Endothelial cell of umbilical vein (primary cell): ENCODE data around the gene KCNMB2. TPM values are rescaled to one million over a fixed set of nuclear protein-coding genes. Genes with fewer than 3 reads are reported as not detected.

Experiments
- BruUV-seq: library from RNA; stranded (reverse); fragments of 400-500 nt; replicated peaks from 2 replicates; lab custom pipeline; 2021; lab: Mats Ljungman, UMichigan
- CTCF ChIA-PET: fragments of 300-600, 350-600 bp; sonication (Branson Sonifier 250); formaldehyde crosslinking; loops from one replicate; lab custom pipeline; 2021; ENCODE audit warnings: antibody characterized with exemption, inconsistent platforms; lab: Charles Lee
- POLR2A ChIA-PET: fragments of 300-600, 350-600 bp; sonication (Branson Sonifier 250); formaldehyde crosslinking; loops from one replicate; lab custom pipeline; 2021; ENCODE audit warnings: antibody characterized with exemption, inconsistent platforms; lab: Charles Lee
- DNase-seq: peaks from one replicate; pipeline ENCODE4 v3.0.0-alpha.2; 2011; ENCODE audit warnings: low read depth, low spot score
- FAIRE-seq: peaks from 2 replicates; lab custom pipeline; 2011; peaks lifted over from hg19 to GRCh38; lab: Jason Lieb, UNC
- H2AFZ ChIP-seq: 2 replicates; pipeline ENCODE4 v1.6.0; 2012; ENCODE audit warnings: low read depth, low read length, control low read depth, inconsistent platforms
- H3K27ac ChIP-seq: 2 replicates; pipeline ENCODE4 v1.5.1; 2011; ENCODE audit warnings: low read depth, mild to moderate bottlenecking, control low read depth, low read length, moderate library complexity; ENCODE audit not compliant: insufficient read depth
- H3K27me3 ChIP-seq, 2 experiments: 2 replicates each; pipeline versions ENCODE4 v1.6.0 to v1.6.1; 2011; ENCODE audit warnings: low read length in 2 of 2, mixed read lengths in 1 of 2; ENCODE audit not compliant: control insufficient read depth in 2 of 2, insufficient read depth in 2 of 2
- H3K36me3 ChIP-seq, 2 experiments: 2 replicates in 1 of 2; 3 replicates in 1 of 2; pipeline ENCODE4 v1.5.1; 2011; ENCODE audit warnings: low read length in 2 of 2, mild to moderate bottlenecking in 1 of 2, moderate library complexity in 1 of 2; ENCODE audit not compliant: control insufficient read depth in 2 of 2, insufficient read depth in 2 of 2; ENCODE audit errors: extremely low read depth in 1 of 2
- H3K4me1 ChIP-seq: 3 replicates; pipeline ENCODE4 v1.5.1; 2011; ENCODE audit warnings: mild to moderate bottlenecking, low read length; ENCODE audit not compliant: control insufficient read depth, insufficient read depth; ENCODE audit errors: extremely low read depth
- H3K4me2 ChIP-seq: 2 replicates; pipeline ENCODE4 v1.6.1; 2011; ENCODE audit warnings: low read length, control low read depth, mixed read lengths; ENCODE audit not compliant: insufficient read depth
- H3K4me3 ChIP-seq, 3 experiments: fragments of 200-600 bp in 1 of 3; sonication (generic), shearing (Covaris generic) in 1 of 3; replicated peaks in 1 of 3; 2 replicates each; pipeline ENCODE4 v1.5.1; 2011 to 2016; ENCODE audit warnings: control low read depth in 3 of 3, low read length in 3 of 3, mild to moderate bottlenecking in 2 of 3, inconsistent platforms in 1 of 3, low read depth in 1 of 3, moderate library complexity in 1 of 3; ENCODE audit not compliant: insufficient read depth in 1 of 3
- H3K79me2 ChIP-seq: 2 replicates; pipeline ENCODE4 v1.6.0; 2012; ENCODE audit warnings: low read length, inconsistent platforms; ENCODE audit not compliant: control insufficient read depth, insufficient read depth
- H3K9ac ChIP-seq: replicated peaks from 2 replicates; pipeline ENCODE3; 2011; ENCODE audit warnings: low read length, control low read depth; ENCODE audit not compliant: insufficient read depth; ENCODE audit errors: extremely low read depth
- H3K9me1 ChIP-seq: replicated peaks from 3 replicates; pipeline ENCODE4 v1.6.0; 2011; ENCODE audit warnings: mild to moderate bottlenecking, low read length; ENCODE audit not compliant: control insufficient read depth, insufficient read depth; ENCODE audit errors: extremely low read depth
- H3K9me3 ChIP-seq: replicated peaks from 2 replicates; pipeline ENCODE4 v1.5.1; 2012; ENCODE audit warnings: low read length, inconsistent platforms; ENCODE audit not compliant: control insufficient read depth, insufficient read depth
- H4K20me1 ChIP-seq: replicated peaks from 2 replicates; pipeline ENCODE3; 2011; ENCODE audit warnings: mild to moderate bottlenecking, low read length; ENCODE audit not compliant: control insufficient read depth, insufficient read depth; ENCODE audit errors: extremely low read depth
- EZH2 ChIP-seq: IDR thresholded peaks from 2 replicates; pipeline ENCODE4 v1.6.1; 2012; ENCODE audit warnings: borderline replicate concordance, low read depth, mild to moderate bottlenecking, moderate library complexity, low read length, inconsistent platforms; ENCODE audit not compliant: severe bottlenecking
- FOS ChIP-seq: IDR thresholded peaks from 2 replicates; pipeline ENCODE4 v1.6.1; 2011; ENCODE audit warnings: mild to moderate bottlenecking, low read length, moderate library complexity, borderline replicate concordance; ENCODE audit not compliant: insufficient read depth
- GATA2 ChIP-seq: IDR thresholded peaks from 2 replicates; pipeline ENCODE4 v1.7.0; 2011; ENCODE audit warnings: low read depth, mild to moderate bottlenecking, moderate library complexity, mixed read lengths, low read length; ENCODE audit not compliant: insufficient read length, insufficient read depth
- JUN ChIP-seq: IDR thresholded peaks from 2 replicates; pipeline ENCODE4 v1.6.1; 2011; ENCODE audit warnings: borderline replicate concordance, low read depth; ENCODE audit not compliant: insufficient read length, insufficient read depth
- MYC ChIP-seq: IDR thresholded peaks from one replicate; pipeline ENCODE4 v1.6.1; 2011; ENCODE audit warnings: mild to moderate bottlenecking, low read depth, low read length
- POLR2A ChIP-seq: IDR thresholded peaks from 2 replicates; pipeline ENCODE4 v1.6.1; 2012; ENCODE audit warnings: low read depth, mild to moderate bottlenecking, control low read depth, low read length
- POLR2AphosphoS5 ChIP-seq: IDR thresholded peaks from 2 replicates; pipeline ENCODE4 v1.6.1; 2012; ENCODE audit warnings: low read depth, mild to moderate bottlenecking, control low read depth, low read length, moderate library complexity; ENCODE audit not compliant: insufficient read depth
- dilution Hi-C: fragments of 300-500 bp; cut with MboI; formaldehyde crosslinking; loops from one replicate; pipeline ENCODE4 v1.15.0; 2019; ENCODE audit warnings: low sequenced_read_pairs; ENCODE audit not compliant: extremely low pct_ligation_motif_present
- intact Hi-C: fragments of 100-400 bp; cut with micrococcal nuclease; formaldehyde crosslinking; loops from one replicate; pipeline ENCODE4 v1.10.0; 2022
- polyA plus RNA-seq, 4 experiments: library from polyadenylated mRNA; depleted of rRNA in 3 of 4; stranded (reverse) in 3 of 4; unstranded in 1 of 4; fragments of >200 nt; gene quantifications; 2 replicates each; pipeline versions ENCODE4 v1.2.1 to v1.2.3, GENCODE V29; 2011 to 2012; ENCODE audit warnings: missing spikeins in 1 of 4
- total RNA-seq: library from RNA; stranded (reverse); gene quantifications from 2 replicates; pipeline ENCODE4 v1.2.3, GENCODE V29; 2021
- TF ChIP-seq, protein P1 (sequence below): IDR thresholded peaks from 2 replicates; pipeline ENCODE4 v1.6.1; 2011; ENCODE audit not compliant: insufficient read depth, insufficient read length

The KCNMB2 gene
- total and polyA plus RNA-seq, 2 donors (not counting 3 experiments of a cell fraction or from before 2014, with no cell fraction given) = not detected

DNA sequence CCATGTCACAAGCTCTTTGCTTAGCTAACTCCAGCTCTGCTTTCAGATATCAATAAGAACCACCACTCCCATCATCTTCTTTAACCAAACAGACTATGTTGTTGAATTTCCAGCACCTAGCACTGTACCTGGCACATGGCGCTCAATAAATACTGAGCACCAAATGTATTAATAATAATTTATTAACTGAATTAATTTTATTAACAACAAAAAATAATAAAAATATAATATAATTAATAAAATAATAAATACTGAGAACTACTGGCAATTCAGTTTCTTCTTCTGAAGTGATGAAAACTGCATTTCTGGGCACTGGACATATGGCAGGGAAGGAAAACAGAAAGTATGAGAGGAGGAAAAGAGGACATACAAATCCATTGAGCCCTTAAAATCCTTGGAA, 271.5 kb downstream of the KCNMB2 start:
- Histone ChIP-seq H3K9me1 (no peaks in the 10 kb centered on the region), H3K27ac (no peak overlapping the region), H3K9ac (no peak overlapping the region), H3K4me1 (no peaks in the 10 kb centered on the region), H3K4me2 (no peak overlapping the region), H4K20me1 (no peaks in the 10 kb centered on the region), H3K9me3 (no peaks in the 10 kb centered on the region), H3K4me3 (no peak overlapping the region), H2AFZ (no peak overlapping the region), H3K79me2 (no peaks in the 10 kb centered on the region), H3K36me3 (no peaks in the 10 kb centered on the region), H3K27me3 (no peaks in the 10 kb centered on the region)
- DNase-seq = no peak
- dilution Hi-C loops (no loop called here), intact Hi-C loops (no loop called here)
- no peak for FAIRE-seq
- TF ChIP-seq, protein P1, sequence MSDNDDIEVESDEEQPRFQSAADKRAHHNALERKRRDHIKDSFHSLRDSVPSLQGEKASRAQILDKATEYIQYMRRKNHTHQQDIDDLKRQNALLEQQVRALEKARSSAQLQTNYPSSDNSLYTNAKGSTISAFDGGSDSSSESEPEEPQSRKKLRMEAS = no peak
- TF ChIP-seq JUN (no peak), FOS (no peak), POLR2A (no peak), EZH2 (no peak), POLR2AphosphoS5 (no peak), MYC (no peak)
- BruUV-seq = no TSS peak
- CTCF ChIA-PET = no interaction called here
- POLR2A ChIA-PET = no interaction called here

DNA sequence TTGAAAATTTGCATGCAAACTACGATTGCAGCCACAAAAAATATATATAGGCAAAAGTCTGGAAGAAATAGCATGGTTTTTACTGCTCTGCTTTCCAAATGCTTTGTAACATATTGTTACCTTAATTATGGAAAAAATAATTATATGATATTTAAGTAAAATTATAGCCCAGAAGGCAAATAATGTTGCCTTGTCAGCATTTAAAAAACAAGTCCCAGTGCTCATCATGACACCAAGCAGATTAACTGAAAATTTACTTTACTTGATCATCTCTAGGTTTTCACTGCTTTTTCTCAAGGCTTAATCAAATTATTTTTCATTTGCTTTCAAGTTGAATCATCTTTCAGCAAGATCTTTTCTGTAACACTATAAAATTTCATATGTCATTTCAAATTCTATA, 272.5 kb downstream of the KCNMB2 start:
- no peaks in the 10 kb centered on the region for H4K20me1 ChIP-seq
- dilution Hi-C loops = no loop called here
- ChIA-PET CTCF (no interaction called here), POLR2A (no interaction called here)
- intact Hi-C loops = no loop called here
- no peak overlapping the region for H3K9ac ChIP-seq
- H3K79me2 ChIP-seq = no peaks in the 10 kb centered on the region
- H3K9me3 ChIP-seq = no peaks in the 10 kb centered on the region
- FAIRE-seq = no peak
- no peaks in the 10 kb centered on the region for H3K4me1 ChIP-seq
- no peak overlapping the region for H3K27ac ChIP-seq
- H3K4me2 ChIP-seq = no peak overlapping the region
- H3K9me1 ChIP-seq = no peaks in the 10 kb centered on the region
- no peak overlapping the region for H2AFZ ChIP-seq
- no TSS peak for BruUV-seq
- TF ChIP-seq, protein P1 = no peak
- no peak for TF ChIP-seq GATA2
- no peak for TF ChIP-seq POLR2A
- H3K27me3 ChIP-seq = no peaks in the 10 kb centered on the region
- H3K4me3 ChIP-seq = no peak overlapping the region
- H3K36me3 ChIP-seq = no peaks in the 10 kb centered on the region
- DNase-seq = no peak
